ENCODE results near the gene SORL1-AS1.

Gene SORL1-AS1

GRCh38 chr11:121443688-121444275 lies 9.0 kb downstream of the SORL1-AS1 start:
- Histone ChIP-seq H3K27me3 (ENCODE audit: control insufficient read depth, insufficient read depth, low read length) (no peaks in the 10 kb centered on the region), H3K9ac (ENCODE audit: low read length in 3 of 3) (no peak overlapping the region), H3K4me1 (ENCODE audit: control insufficient read depth in 2 of 3, insufficient read depth in 2 of 3, low read depth in 1 of 3, low read length in 3 of 3) (peaks cover 0 to 2% (median 0%) of the 10 kb centered on the region in 3 donors), H3K36me3 (ENCODE audit: control insufficient read depth in 2 of 3, insufficient read depth in 3 of 3, low read length in 3 of 3) (no peaks in the 10 kb centered on the region), H3K4me3 (ENCODE audit: low read length in 3 of 3) (no peak overlapping the region), H3K9me3 (ENCODE audit: control insufficient read depth in 2 of 3, insufficient read depth in 1 of 3, low read length in 3 of 3) (no peaks in the 10 kb centered on the region), H3K27ac (ENCODE audit: low read depth in 2 of 2, low read length in 2 of 2) (no peak overlapping the region)
- no peak for TF ChIP-seq CTCF (IDR thresholded peaks at IDR 0.05; ENCODE audit: borderline replicate concordance, extremely low read depth, insufficient read depth)
- no peak for DNase-seq
- intact Hi-C loops (cut with DNase I), result no loop called here
- FAIRE-seq, result no peak

- no peaks in the 10 kb centered on the region for H3K4me1 ChIP-seq (ENCODE audit: control insufficient read depth in 2 of 3, insufficient read depth in 2 of 3, low read depth in 1 of 3, low read length in 3 of 3)
- no peak for TF ChIP-seq CTCF (IDR thresholded peaks at IDR 0.05; ENCODE audit: borderline replicate concordance, extremely low read depth, insufficient read depth)
- no peak overlapping the region for H3K9ac ChIP-seq (ENCODE audit: low read length in 3 of 3)
- FAIRE-seq, result no peak
- H3K27ac ChIP-seq (ENCODE audit: low read depth in 2 of 2, low read length in 2 of 2), result no peak overlapping the region
- intact Hi-C loops (cut with DNase I), result no loop called here
- no peak for DNase-seq
- H3K27me3 ChIP-seq (ENCODE audit: control insufficient read depth, insufficient read depth, low read length), result no peaks in the 10 kb centered on the region
- no peak overlapping the region for H3K4me3 ChIP-seq (ENCODE audit: low read length in 3 of 3)
- no peaks in the 10 kb centered on the region for H3K36me3 ChIP-seq (ENCODE audit: control insufficient read depth in 2 of 3, insufficient read depth in 3 of 3, low read length in 3 of 3)
- no peaks in the 10 kb centered on the region for H3K9me3 ChIP-seq (ENCODE audit: control insufficient read depth in 2 of 3, insufficient read depth in 1 of 3, low read length in 3 of 3)
Measured at GRCh38 chr11:121441521-121441920, 11.2 kb downstream of the SORL1-AS1 start.

- no peak overlapping the region for H3K4me3 ChIP-seq (ENCODE audit: low read length in 3 of 3)
- no peak overlapping the region for H3K9ac ChIP-seq (ENCODE audit: low read length in 3 of 3)
- intact Hi-C loops (cut with DNase I), result no loop called here
- no peaks in the 10 kb centered on the region for H3K9me3 ChIP-seq (ENCODE audit: control insufficient read depth in 2 of 3, insufficient read depth in 1 of 3, low read length in 3 of 3)
- DNase-seq (no peak), FAIRE-seq (no peak)
- H3K27ac ChIP-seq (ENCODE audit: low read depth in 2 of 2, low read length in 2 of 2), result no peak overlapping the region
- no peaks in the 10 kb centered on the region for H3K27me3 ChIP-seq (ENCODE audit: control insufficient read depth, insufficient read depth, low read length)
- H3K36me3 ChIP-seq (ENCODE audit: control insufficient read depth in 2 of 3, insufficient read depth in 3 of 3, low read length in 3 of 3), result no peaks in the 10 kb centered on the region
- TF ChIP-seq CTCF (IDR thresholded peaks at IDR 0.05; ENCODE audit: borderline replicate concordance, extremely low read depth, insufficient read depth), result no peak
- no peaks in the 10 kb centered on the region for H3K4me1 ChIP-seq (ENCODE audit: control insufficient read depth in 2 of 3, insufficient read depth in 2 of 3, low read depth in 1 of 3, low read length in 3 of 3)
Measured at GRCh38 chr11:121439759-121440158, 13.0 kb downstream of the SORL1-AS1 start.

GRCh38 chr11:121439337-121439736 lies 13.4 kb downstream of the SORL1-AS1 start:
- Histone ChIP-seq H3K36me3 (ENCODE audit: control insufficient read depth in 2 of 3, insufficient read depth in 3 of 3, low read length in 3 of 3) (no peaks in the 10 kb centered on the region), H3K9me3 (ENCODE audit: control insufficient read depth in 2 of 3, insufficient read depth in 1 of 3, low read length in 3 of 3) (no peaks in the 10 kb centered on the region), H3K4me3 (ENCODE audit: low read length in 3 of 3) (no peak overlapping the region), H3K9ac (ENCODE audit: low read length in 3 of 3) (no peak overlapping the region), H3K4me1 (ENCODE audit: control insufficient read depth in 2 of 3, insufficient read depth in 2 of 3, low read depth in 1 of 3, low read length in 3 of 3) (no peaks in the 10 kb centered on the region), H3K27ac (ENCODE audit: low read depth in 2 of 2, low read length in 2 of 2) (no peak overlapping the region), H3K27me3 (ENCODE audit: control insufficient read depth, insufficient read depth, low read length) (no peaks in the 10 kb centered on the region)
- no peak for DNase-seq
- intact Hi-C loops (cut with DNase I), result no loop called here
- TF ChIP-seq CTCF (IDR thresholded peaks at IDR 0.05; ENCODE audit: borderline replicate concordance, extremely low read depth, insufficient read depth), result no peak
- FAIRE-seq, result no peak

Measured in kidney (tissue), 13 donors.